NCI-H2227 (cell line): Measurements from ENCODE around the gene CFAP54.
"Not testable (repeated sequence)": the region's sequence is repeated elsewhere in the genome, so short reads cannot be mapped to it uniquely, and the experiment has no call there.

Source experiments
- DNase-seq: peaks from one replicate; lab custom pipeline; 2025; ENCODE audit not compliant: unreplicated experiment; lab: John Stamatoyannopoulos, UW

The CFAP54 gene

DNA sequence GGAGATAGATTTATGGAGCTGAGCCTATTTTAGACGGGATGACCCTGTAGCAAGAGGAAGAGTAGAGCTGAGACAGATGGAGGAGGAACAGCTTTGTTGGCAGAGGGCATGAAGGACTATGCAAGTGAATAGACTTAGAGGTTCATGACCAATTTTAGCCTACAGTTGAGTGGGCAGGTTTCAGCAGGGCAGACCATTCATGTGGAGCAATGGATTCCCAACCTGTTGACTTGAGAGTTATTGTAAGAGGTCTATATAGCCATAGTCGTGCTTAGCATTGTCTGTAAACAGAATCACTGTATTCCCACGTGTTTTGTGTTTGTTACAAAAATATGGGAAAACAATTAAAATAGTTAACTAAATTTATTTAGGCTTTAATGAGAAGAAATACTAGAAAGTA is 116.8 kb downstream of the CFAP54 start:
- no peak for DNase-seq

DNA sequence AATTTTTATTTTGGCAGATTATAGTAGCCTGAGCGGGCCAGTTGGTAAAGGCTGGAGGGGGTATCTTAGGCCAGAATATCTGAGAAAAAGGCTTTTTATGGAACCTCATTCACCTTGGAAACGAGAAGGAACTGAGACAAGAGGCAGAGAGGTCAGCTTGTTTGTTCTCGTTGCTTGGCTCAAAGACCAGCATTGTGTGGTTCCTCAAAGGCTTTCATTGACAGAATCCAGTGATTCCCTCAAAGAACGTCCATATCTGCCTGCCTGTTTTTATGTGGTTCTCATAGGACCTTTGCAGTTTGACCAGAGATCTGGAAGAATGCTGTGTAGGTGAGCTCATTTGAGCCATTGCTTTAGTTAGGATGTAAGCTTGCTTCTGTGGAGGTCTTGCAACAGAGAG is 117.3 kb downstream of the CFAP54 start:
- DNase-seq = no peak

DNA sequence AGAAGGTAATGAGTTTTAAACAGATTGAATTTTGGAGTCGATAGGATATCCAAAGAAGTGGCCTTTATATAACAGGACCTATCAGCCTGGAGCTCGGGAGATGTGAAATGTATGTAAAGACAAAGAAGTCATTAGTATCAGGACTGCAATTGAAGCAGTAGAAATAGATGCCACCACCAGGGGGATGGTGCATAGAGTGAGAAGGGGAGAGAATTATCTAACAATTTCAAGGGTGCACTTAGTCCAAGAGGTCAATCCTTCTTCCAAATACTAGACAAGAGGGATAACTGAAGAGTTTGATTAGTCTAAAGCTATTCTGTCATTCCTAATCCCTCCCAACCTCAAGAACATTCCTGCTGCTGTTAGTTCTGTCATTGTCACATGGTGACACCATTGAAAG is 127.8 kb downstream of the CFAP54 start:
- DNase-seq = no peak

DNA sequence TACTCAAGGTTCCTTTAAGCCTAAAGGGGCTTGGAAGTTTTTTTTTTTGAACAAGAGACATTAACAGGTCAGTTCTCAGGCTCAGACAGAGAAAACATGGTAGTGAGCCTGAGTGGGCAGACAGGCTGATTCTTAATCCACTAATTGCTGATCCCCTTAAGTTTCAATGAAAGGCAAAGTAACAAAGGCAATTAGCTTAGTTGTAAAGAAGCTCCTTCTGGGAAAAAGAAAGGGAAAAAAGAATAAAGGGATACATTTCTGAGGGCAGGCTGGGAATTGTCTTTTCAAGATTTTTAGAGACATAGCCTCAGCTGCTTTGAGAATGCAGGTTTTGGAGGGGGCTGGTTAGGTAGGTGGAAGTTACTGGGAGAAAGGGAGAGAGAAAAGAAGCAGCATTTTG is 133.8 kb downstream of the CFAP54 start:
- no peak for DNase-seq

DNA sequence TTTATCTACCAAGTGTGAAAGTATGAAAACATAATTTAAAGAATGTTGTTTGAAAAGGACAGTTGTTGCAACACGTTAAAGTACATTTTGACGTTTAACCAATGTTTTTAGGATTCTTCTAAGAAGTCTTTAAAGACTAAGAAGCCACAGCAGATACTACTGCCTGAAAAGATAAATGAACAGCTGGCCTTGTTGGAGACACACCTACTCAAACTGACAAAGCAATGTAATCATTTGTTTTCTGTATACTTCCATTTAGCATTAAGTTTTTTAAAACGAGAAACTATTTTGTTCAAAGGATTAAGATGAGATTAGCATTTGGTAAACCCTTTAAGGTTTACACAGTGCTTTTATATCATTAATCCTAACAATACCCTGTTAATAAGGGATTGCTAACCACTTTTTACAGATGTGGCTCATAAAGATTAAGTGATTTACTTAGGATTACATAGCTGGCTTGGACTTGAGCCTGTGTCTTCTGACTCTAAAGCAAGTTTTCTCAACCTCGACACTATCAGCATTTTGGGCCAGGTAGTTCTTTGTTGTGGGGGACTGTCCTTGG is 134.4 kb downstream of the CFAP54 start:
- DNase-seq = no peak

DNA sequence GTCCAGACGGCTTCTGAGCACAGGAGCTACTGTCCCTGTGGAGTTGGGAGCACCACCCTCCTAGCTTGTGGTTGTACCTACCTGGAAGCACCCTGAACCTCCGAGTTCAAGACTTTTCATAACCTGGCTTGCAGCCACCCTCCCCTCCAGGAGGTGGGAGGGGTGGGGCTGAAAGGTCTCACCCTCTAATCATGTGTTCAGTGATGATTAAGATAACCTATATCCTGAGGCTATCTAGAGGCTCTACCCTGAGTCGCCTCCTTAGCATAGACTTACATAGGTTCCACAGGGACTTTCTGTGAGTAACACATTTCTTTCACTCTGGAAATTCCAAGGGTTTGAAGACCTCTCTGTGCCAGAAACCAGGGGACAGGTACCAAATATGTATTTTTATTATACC is 146.5 kb downstream of the CFAP54 start:
- no peak for DNase-seq

DNA sequence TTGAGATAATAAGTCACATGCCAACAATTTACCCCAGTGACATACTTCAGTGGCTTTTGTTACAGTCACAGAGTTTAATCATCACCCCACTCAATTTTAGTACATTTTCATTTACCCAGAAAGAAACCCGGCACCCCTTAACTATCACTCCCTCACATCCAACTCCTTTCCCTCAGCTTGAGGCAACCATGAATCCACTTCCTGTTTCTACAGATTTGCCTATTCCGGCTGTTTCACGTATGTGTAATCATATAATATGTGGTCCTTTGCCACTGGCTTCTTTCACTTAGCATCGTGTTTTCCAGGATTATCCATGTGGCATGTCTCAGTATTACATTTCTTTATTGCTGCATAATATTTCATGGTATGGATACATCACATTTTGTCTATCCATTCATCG is 147.5 kb downstream of the CFAP54 start:
- DNase-seq = no peak

DNA sequence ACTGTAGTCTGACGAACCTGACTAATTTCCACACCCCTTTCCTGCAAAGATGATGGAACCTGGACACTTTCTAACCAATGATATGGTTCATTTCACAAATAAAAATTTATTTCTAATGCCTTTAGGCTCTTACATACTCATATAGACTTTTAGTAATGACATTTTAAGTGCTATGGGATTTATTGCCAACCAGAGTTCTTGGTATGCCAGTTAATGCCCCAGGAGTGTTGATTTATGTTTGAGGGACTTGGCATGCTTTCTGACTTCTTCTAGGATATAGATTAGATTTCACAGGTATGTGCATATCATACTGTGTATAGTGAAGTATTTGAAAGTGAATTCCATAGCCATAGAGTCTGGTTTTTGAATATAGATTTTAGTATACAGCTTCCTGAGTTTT is 159.5 kb downstream of the CFAP54 start:
- DNase-seq = no peak

DNA sequence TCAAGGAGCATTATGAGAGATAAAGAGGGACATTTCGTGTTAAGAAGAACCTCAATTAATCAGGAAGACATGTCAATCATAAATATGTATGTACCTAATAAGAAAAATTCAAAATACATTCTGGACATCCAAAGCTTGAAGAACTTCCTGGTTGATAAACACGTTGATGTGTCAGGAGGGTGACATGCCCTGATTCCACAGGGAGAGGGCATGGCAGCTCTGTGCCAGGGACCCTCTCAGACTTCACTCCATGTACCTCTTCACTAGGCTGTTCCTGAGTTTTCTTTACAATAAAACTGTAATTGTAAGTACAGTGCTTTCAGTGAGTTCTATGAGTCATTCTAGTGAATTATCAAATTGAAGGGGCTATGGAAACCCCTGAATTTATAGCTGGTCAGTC is 163.5 kb downstream of the CFAP54 start:
- no peak for DNase-seq

DNA sequence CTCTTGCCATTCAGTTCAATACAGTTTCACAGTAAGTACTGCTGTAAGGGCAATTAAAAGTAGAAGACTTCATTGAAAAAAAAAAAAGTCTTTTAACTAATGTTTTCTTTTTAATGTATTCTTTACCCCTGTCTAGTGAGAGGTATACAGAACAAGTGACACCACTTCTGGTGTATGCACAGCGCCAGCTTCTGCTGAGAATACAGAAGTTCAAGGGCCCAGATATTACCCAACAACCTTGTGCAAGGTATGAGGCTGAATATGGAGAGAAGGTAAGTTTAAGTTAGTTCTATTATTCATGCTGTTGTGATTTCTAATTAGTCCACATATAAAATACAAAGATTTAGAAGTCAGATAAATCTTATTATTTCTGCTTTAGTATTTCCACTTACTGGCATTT is 168.7 kb downstream of the CFAP54 start:
- DNase-seq = no peak

DNA sequence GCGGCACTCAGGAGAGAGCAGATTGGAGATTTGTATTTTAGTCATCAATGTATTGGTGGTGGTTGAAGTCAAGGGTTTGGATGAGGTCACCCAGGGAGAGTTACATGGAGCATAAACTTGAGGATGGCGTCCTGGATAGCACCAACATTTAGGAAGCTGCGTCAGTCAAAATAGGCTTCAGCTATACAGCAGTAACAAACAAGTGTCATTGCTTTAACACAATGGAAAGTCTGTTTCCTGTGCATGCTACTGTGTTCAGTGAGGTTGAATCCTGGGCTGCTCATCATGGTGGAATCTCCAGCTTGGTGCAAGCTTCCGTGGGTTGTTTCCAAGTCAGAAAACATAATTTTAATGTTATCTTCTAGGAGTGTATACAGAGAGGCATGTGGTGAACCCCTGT is 180.4 kb downstream of the CFAP54 start:
- no peak for DNase-seq

DNA sequence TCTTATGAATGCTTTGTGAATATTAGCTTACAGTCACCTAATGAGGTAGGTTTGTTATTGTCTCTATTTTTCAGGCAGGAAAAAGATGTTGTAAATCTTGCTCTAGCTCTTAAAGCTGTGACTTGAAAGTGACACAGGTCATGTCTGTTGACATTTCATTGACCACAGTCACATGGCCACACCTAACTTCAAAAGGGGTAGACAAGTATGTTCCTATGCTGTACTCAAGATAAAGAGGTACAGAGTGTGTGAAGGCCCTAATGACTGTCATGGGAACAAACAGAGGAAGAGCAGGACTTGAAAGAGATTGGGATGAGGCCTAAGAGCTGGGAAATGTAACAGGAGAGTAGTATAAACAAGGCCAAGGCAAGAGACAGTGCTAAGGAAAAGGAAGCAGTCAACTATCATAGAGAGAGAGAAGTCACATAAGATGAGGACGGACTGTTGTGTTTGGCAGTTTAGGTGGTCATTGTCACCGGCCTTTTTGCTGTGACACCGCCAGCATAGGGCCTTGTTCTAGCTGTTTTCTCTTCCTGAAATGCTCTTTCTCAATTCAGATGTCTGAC is 181.0 kb downstream of the CFAP54 start:
- DNase-seq = no peak

DNA sequence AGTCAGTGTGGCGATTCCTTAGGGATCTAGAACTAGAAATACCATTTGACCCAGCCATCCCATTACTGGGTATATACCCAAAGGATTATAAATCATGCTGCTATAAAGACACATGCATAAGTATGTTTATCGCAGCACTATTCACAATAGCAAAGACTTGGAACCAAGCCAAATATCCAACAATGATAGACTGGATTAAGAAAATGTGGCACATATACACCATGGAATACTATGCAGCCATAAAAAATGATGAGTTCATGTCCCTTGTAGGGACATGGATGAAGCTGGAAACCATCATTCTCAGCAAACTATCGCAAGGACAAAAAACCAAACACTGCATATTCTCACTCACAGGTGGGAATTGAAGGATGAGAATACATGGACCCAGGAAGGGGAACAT is 186.1 kb downstream of the CFAP54 start:
- DNase-seq = not testable (repeated sequence)

DNA sequence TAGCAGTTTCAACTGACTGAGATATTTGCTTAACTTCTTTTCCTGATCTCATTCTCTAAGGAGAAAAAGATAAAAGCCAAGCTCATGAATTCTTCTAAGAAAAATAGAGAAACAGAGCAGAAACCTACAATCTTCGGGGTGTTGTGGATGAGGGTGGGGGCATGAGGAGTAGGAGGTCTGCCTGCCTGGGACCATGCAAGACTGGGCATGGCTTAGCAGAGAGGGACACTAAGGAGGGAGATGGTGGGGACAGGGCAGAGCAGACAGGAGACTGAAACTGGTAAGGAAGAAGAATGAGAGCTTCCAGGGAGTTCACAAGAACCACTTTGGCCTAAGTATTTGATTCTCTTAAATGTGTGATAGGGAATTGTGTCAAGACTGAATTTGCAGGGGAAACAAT is 188.0 kb downstream of the CFAP54 start:
- no peak for DNase-seq

DNA sequence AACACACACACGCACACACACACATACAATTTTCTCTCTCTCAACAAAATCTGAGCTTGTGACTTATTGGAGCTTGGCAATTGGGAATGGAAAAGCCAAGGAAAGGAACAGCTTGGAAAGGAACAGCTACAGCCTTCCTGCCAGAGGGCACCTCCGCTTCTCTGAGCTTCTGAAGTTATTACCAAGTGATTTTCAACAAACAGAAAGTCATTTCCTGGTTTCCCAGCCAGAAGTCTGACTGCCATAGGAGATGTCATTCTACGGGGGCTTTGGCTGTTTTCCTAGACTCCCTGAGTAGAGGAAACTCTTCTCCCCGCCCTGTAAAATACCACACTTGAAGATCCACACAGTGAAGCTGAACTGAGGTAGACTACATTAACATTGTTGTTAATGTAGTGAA is 198.3 kb downstream of the CFAP54 start:
- DNase-seq = no peak

DNA sequence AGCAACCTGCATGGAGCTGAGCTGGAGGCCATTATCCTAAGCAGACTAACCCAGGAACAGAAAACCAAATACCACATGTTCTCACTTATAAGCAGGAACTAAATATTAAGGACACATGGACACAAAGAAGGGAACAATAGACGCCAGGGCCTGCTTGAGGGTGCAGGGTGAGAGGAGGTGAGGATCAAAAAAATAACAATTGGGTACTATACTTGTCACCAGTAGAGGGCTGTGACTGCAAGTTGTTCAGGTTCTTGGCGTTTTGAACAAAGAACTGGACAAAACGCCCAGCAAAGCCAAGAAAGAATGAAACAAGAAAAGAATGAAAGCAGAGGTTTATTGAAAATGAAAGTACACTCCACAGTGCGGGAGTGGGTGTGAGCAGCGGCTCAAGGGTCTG is 209.1 kb downstream of the CFAP54 start:
- DNase-seq = peak; percentile 2

DNA sequence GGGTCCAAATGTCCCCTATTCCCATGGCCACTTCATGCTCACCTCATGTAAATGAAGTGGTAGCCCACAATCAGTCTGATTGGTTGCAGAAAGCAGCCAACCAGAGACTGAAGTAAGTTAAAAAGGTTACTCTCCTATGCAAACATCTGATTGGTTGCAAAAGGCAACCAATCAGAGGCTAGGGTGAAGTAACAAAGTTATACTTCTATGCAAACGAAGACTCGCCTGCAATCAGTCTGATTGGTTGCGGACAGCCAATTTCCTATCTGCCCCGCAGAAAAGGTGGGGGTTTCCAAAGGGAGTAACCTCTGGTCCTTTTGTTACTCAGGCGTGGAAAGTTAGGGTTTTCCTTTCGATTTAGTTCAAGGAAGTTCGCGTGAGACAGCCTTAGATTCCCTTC is 209.6 kb downstream of the CFAP54 start:
- DNase-seq = no peak

DNA sequence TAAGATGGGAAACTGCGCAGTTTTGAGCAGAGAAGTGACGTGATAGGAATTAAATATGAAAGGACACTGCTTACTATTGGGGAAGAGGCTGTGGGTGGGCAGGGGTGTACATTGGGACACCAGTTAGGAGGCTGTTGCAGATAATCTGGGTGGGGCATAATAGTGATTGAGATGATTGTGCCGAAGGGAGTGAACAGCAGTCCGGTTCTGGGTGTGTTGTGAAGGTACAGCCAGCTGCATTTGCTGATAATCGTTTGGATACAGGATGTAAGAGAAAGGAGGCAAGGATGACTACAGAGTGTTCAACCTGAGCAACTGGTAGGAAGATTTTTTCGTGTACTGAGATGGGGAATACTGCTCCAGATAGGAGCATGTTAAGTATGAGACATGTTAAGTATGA is 212.5 kb downstream of the CFAP54 start:
- DNase-seq = no peak

DNA sequence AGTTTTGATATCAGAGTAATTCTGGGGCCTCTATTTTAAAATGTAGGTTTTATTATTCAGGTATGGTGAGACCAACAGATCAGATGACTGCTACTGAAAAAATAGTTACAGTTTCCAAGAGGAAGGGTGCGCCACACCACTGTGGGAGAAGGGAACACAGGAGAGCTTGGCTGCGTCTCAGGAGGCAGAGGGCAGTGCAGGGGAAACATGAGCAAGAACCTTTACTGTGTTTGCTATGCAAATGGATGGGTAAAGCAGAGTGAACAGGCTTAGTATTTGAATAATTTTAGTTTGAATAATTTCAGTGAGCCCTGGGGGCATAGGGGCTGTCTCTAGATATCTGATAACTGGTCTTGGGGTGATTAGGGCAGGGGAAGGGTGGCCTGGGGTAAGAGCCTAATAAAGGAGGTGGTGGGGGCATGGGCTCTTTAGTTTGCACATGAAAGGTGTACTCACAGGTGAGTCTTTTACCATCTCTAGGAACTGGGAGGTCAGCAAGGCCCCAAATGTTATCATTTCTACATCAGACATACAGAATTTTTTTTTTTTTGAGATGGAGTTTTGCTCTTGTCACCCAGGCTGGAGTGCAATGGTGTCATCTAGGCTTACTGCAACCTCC is 220.9 kb downstream of the CFAP54 start:
- DNase-seq = no peak

DNA sequence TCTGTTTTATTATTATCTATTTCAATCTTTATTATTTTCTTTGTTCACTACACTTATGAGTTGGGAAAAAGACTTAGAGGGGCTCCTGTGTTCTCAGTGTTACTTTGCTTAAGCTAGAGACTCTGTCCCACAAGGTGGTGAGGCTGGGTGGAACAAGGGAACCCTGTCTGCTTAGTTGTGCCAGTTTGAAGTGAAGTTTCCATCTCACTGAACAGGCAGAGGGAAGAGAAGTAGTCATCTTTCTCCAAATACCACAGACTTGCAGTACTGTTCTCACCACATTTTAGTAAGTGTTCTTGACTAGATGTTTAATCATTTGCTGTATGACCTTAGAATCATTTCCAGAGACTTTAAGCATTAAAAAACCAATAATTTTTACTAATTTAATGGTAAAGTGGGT is 222.0 kb downstream of the CFAP54 start:
- no peak for DNase-seq

DNA sequence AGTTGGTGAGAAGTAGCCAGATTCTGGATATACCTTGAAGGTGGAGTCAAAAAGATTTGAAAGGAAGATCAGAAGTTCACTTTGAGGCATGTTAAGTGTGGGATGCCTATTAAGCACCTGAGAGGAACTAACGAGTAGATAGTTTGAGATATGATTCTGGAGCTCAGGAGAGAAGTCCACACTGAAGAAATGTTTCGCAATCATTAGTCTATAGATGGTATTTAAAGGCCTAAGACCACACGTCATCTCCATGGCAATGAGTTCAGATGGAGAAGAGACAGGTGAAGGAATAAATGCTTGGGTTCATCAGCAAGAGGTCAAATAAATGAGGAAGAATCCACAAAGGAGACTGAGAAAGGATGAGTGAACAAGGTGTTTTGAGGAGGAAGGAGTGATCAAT is 224.8 kb downstream of the CFAP54 start:
- DNase-seq = no peak

DNA sequence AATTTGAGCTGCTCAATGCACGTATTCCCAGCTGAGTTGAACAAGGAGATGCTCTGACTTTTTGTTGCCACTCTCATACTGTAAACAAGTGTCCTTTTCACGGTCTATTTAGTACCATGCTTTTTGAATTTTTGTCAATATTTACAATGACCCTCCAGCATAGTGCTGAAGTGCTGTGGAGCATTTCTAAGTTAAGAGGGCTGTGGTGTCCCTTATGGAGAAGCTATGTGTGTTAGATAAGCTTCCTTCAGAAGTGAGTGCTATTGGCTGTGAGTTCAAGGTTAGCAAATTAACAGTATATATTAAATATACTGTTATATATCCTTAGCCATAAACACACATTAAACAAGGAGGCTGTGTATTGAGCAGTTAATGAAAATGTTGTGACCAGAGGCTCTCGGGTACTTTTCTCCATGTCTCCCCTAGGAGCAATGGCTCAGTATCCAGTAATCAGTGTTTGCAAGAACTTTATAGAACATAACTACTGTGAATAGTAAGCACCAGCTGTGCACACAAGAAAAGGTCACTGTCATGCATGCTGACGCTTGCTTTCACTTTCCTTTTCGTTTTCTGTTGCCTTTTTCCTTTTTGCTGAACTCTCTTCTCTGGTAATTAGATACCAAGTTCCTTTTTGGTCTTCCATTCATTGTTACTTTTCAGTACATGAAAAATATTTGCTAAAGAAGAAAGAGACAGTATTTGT is 230.4 kb downstream of the CFAP54 start:
- no peak for DNase-seq

DNA sequence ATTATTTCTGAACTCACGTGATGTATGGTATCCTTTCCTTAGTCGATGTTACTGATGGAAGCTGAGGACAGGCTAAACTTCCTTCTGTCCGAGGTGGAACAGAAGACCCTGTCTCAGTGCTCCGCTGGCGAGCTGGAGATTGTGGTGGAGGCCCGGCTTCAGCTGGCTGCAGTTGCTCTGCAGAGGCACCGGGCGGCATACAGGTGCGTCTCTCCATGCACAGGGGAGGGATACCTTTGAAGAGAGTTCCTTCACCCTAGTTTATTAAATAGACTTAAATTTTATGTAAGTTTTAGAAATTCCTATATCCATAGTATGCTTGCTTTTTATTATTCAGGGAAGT is 231.0 kb downstream of the CFAP54 start:
- peak; percentile 38 for DNase-seq
